Measurements from ENCODE around the gene NEU1.
"Not testable (repeated sequence)": the region's sequence is repeated elsewhere in the genome, so short reads cannot be mapped to it uniquely, and the experiment has no call there.

NEU1 gene

DNA sequence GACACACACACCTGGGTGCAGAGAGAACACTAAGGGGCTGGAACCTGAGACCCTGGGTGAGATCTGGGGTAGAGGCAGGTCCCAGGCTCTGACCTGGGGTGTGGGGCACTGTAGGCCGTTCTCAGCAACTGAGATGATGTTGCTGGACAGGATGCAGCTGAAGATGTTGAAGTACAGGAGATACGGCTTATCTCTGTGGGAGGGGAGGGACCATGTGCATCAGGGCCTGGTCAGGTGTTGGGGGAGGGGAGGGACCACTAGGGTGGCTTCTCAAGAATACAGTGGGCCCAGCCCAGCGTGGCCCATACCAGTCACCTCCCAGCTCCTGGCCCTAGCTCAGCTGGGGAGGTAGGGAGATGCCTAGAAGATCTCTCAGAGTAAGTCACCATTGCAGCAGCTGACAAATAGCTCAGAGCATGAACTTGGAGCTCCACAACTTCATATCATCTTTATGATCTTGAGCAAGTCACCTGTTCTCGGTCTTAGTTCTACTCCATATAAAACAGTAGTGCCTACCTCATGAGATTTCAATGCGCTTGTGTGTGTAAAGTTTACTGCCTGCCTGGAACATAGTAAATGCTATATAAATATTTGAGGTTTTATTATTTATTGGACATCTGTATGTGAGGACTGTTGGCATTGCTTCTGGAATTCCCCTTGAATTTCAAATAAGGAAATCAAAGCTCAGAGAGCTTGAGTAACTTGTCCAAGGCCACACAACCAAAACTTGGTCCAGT is 12.4 kb upstream of the NEU1 start:
- Histone ChIP-seq H3K36me3 (peaks cover 10% of the 10 kb centered on the region), H3K27me3 (ENCODE audit: insufficient read depth, low read depth, severe bottlenecking) (no peaks in the 10 kb centered on the region), H3K4me3 (ENCODE audit: low read depth, low read length) (no peak overlapping the region), H3K9me3 (ENCODE audit: severe bottlenecking) (no peaks in the 10 kb centered on the region), H3K27ac (no peak overlapping the region)
- no peak for DNase-seq
- TF ChIP-seq, protein P1, sequence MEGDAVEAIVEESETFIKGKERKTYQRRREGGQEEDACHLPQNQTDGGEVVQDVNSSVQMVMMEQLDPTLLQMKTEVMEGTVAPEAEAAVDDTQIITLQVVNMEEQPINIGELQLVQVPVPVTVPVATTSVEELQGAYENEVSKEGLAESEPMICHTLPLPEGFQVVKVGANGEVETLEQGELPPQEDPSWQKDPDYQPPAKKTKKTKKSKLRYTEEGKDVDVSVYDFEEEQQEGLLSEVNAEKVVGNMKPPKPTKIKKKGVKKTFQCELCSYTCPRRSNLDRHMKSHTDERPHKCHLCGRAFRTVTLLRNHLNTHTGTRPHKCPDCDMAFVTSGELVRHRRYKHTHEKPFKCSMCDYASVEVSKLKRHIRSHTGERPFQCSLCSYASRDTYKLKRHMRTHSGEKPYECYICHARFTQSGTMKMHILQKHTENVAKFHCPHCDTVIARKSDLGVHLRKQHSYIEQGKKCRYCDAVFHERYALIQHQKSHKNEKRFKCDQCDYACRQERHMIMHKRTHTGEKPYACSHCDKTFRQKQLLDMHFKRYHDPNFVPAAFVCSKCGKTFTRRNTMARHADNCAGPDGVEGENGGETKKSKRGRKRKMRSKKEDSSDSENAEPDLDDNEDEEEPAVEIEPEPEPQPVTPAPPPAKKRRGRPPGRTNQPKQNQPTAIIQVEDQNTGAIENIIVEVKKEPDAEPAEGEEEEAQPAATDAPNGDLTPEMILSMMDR (IDR thresholded peaks at IDR 0.05; ENCODE audit: low read depth, low read length): no peak

- Histone ChIP-seq H3K4me3 (ENCODE audit: low read depth, low read length) (no peak overlapping the region), H3K27me3 (ENCODE audit: insufficient read depth, low read depth, severe bottlenecking) (no peaks in the 10 kb centered on the region), H3K36me3 (peaks cover 2% of the 10 kb centered on the region), H3K9me3 (ENCODE audit: severe bottlenecking) (no peaks in the 10 kb centered on the region), H3K27ac (no peak overlapping the region)
- TF ChIP-seq, protein P1 (IDR thresholded peaks at IDR 0.05; ENCODE audit: low read depth, low read length): no peak
- no peak for DNase-seq
Measured at GRCh38 chr6:31874084-31874670, 11.6 kb upstream of the NEU1 start.

DNA sequence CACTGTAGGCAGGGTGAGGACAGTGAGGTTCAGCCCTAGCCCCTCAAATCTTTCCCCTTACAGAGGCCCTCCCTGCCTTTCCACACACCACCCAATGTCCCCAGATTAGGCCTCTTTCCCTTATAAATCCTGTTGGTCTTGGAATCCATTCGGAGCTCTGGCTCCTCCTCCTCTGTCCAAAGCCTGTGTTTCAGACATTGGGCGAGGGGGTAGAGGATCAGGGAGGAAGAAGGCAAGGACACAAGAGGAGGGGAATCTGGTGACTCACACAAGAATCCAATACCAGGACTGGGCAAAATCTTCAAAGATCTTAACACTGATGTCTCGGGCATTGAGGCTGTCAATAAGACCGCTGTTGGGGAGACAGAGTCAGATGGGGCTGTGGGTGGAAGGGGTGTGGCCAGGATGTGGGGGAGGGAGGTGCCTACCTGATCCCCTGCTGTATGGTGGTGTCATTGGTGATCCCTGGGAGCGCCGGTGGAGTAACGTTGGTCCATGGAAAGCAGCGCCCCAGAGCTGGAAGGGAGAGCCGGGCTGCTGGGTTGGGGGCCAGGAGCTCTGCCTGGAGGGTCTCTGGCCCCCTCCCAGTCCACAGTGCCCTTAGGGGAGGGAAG is 8.5 kb upstream of the NEU1 start:
- Histone ChIP-seq H3K36me3 (no peaks in the 10 kb centered on the region), H3K27me3 (ENCODE audit: insufficient read depth, low read depth, severe bottlenecking) (no peaks in the 10 kb centered on the region), H3K9me3 (ENCODE audit: severe bottlenecking) (no peaks in the 10 kb centered on the region), H3K4me3 (ENCODE audit: low read depth, low read length) (peak overlapping the region; percentile 4; the same call in 1 of the 2 replicates), H3K27ac (peak overlapping the region; percentile 54)
- TF ChIP-seq, protein P1 (IDR thresholded peaks at IDR 0.05; ENCODE audit: low read depth, low read length): no peak
- DNase-seq: peak; percentile 70

GRCh38 chr6:31870385-31870921 is 7.8 kb upstream of the NEU1 start:
- H3K27me3 ChIP-seq (ENCODE audit: insufficient read depth, low read depth, severe bottlenecking): no peaks in the 10 kb centered on the region
- H3K27ac ChIP-seq: peak overlapping the region; percentile 54
- TF ChIP-seq, protein P1 (IDR thresholded peaks at IDR 0.05; ENCODE audit: low read depth, low read length): peak; percentile 40
- H3K4me3 ChIP-seq (ENCODE audit: low read depth, low read length): no peak overlapping the region
- no peak for DNase-seq
- no peaks in the 10 kb centered on the region for H3K9me3 ChIP-seq (ENCODE audit: severe bottlenecking)
- no peaks in the 10 kb centered on the region for H3K36me3 ChIP-seq

- Histone ChIP-seq H3K27ac (peak overlapping the region; percentile 8; the same call in 1 of the 2 replicates), H3K27me3 (ENCODE audit: insufficient read depth, low read depth, severe bottlenecking) (no peaks in the 10 kb centered on the region), H3K36me3 (no peaks in the 10 kb centered on the region), H3K4me3 (ENCODE audit: low read depth, low read length) (no peak overlapping the region), H3K9me3 (ENCODE audit: severe bottlenecking) (no peaks in the 10 kb centered on the region)
- DNase-seq: no peak
- TF ChIP-seq, protein P1 (IDR thresholded peaks at IDR 0.05; ENCODE audit: low read depth, low read length): no peak
Measured at GRCh38 chr6:31869343-31869742, 6.7 kb upstream of the NEU1 start.

- not testable (repeated sequence) for H3K9me3 ChIP-seq (ENCODE audit: severe bottlenecking); H3K36me3 ChIP-seq; H3K27me3 ChIP-seq (ENCODE audit: insufficient read depth, low read depth, severe bottlenecking); DNase-seq; H3K4me3 ChIP-seq (ENCODE audit: low read depth, low read length)
- H3K27ac ChIP-seq: peak overlapping the region; percentile 63
Measured at GRCh38 chr6:31868658-31868971, 6.0 kb upstream of the NEU1 start.
